Endodermal cell (in vitro differentiated cells): Measurements from ENCODE around the gene TNS3. TPM values are rescaled to one million over a fixed set of nuclear protein-coding genes. Genes with fewer than 3 reads are reported as not detected.

Source experiments
- DNase-seq: peaks from one replicate; pipeline ENCODE4 v3.0.0-alpha.2; 2017
- H3K27ac ChIP-seq: 2 replicates; pipeline ENCODE4 v1.5.1; 2013; ENCODE audit warnings: mild to moderate bottlenecking, low read depth, low read length, moderate library complexity
- H3K27me3 ChIP-seq: 2 replicates; pipeline ENCODE4 v1.6.1; 2013; ENCODE audit warnings: mild to moderate bottlenecking, low read length, moderate library complexity; ENCODE audit not compliant: insufficient read depth, control insufficient read depth, poor library complexity, severe bottlenecking
- H3K36me3 ChIP-seq: 2 replicates; pipeline ENCODE4 v1.7.0; 2013; ENCODE audit warnings: mild to moderate bottlenecking, low read length, moderate library complexity; ENCODE audit not compliant: control insufficient read depth, insufficient read depth
- H3K4me1 ChIP-seq: one replicate; pipeline ENCODE4 v1.7.0; 2013; ENCODE audit warnings: low read length; ENCODE audit not compliant: control insufficient read depth, insufficient read depth
- H3K4me3 ChIP-seq: 2 replicates; pipeline ENCODE4 v1.5.1; 2013; ENCODE audit warnings: mild to moderate bottlenecking, low read length, moderate library complexity
- H3K9ac ChIP-seq: 2 replicates; pipeline ENCODE4 v1.6.1; 2013; ENCODE audit warnings: mild to moderate bottlenecking, low read length, moderate library complexity; ENCODE audit not compliant: poor library complexity, severe bottlenecking; ENCODE audit errors: extremely low read depth
- H3K9me3 ChIP-seq: 2 replicates; pipeline ENCODE4 v1.6.1; 2013; ENCODE audit warnings: mild to moderate bottlenecking, low read length, moderate library complexity; ENCODE audit not compliant: control insufficient read depth
- H3K27ac Mint-ChIP-seq: 2 replicates; pipeline ENCODE4 v1.8.0; 2020; ENCODE audit warnings: mixed read lengths
- H3K27me3 Mint-ChIP-seq: 2 replicates; pipeline ENCODE4 v1.8.0; 2021; ENCODE audit warnings: mild to moderate bottlenecking, mixed read lengths; ENCODE audit not compliant: insufficient read depth
- H3K36me3 Mint-ChIP-seq: 2 replicates; pipeline ENCODE4 v1.8.0; 2020; ENCODE audit warnings: low read depth, mixed read lengths
- H3K4me1 Mint-ChIP-seq: 2 replicates; pipeline ENCODE4 v1.8.0; 2020; ENCODE audit warnings: mixed read lengths
- H3K4me3 Mint-ChIP-seq: 2 replicates; pipeline ENCODE4 v1.8.0; 2020; ENCODE audit warnings: mild to moderate bottlenecking, moderate library complexity, mixed read lengths
- H3K9me3 Mint-ChIP-seq: 2 replicates; pipeline ENCODE4 v1.8.0; 2020; ENCODE audit warnings: mild to moderate bottlenecking, mixed read lengths
- CTCF ChIP-seq: fragments of 200-600 bp; sonication (generic); conservative IDR thresholded peaks from 2 replicates; pipeline ENCODE4 v1.5.0; 2021; ENCODE audit warnings: antibody characterized with exemption, mild to moderate bottlenecking
- WGBS, 2 experiments: methylation state at CpG; one replicate each; pipeline versions ENCODE4 v1.1.5 to v1.1.7; 2013; ENCODE audit warnings: missing lambda C conversion rate in 2 of 2, mixed read lengths in 1 of 2; ENCODE audit not compliant: insufficient coverage in 1 of 2, insufficient read length in 1 of 2; 5-methylcytosine and 5-hydroxymethylcytosine counted together
- total RNA-seq, 2 donors: library from RNA; stranded (reverse); fragmentation: NEBNext Ultra II Directional in 1 of 2; extraction: Animal tissue kit (Norgen Biotek cat#: 25700) in 1 of 2; gene quantifications; 2 replicates in 1 of 2; 3 replicates in 1 of 2; pipeline ENCODE4 v1.2.1, GENCODE V29; 2021

Gene TNS3
- total RNA-seq, 2 donors from 2014 or later = 33.8 to 38.5 TPM

- 93 to 94% methylated on average over 6 to 12 of the region's 12 CpGs for WGBS, 2 experiments
- Mint-ChIP-seq H3K36me3 (peaks cover 3% of the 10 kb centered on the region), H3K27ac (peak overlapping the region; percentile 38), H3K4me3 (no peak overlapping the region), H3K27me3 (no peaks in the 10 kb centered on the region), H3K9me3 (no peaks in the 10 kb centered on the region), H3K4me1 (peaks cover 48% of the 10 kb centered on the region)
- no peak for DNase-seq
- Histone ChIP-seq H3K27ac (peak overlapping the region; percentile 36), H3K9me3 (no peaks in the 10 kb centered on the region), H3K4me3 (no peak overlapping the region), H3K36me3 (no peaks in the 10 kb centered on the region), H3K9ac (no peak overlapping the region), H3K4me1 (peaks cover 4% of the 10 kb centered on the region), H3K27me3 (no peaks in the 10 kb centered on the region)
- no peak for TF ChIP-seq CTCF
These were observed 84.4 kb downstream of the TNS3 start for GRCh38 chr7:47497367-47498096.

GRCh38 chr7:47496666-47497065 is 85.2 kb downstream of the TNS3 start:
- no peak for TF ChIP-seq CTCF
- no peaks in the 10 kb centered on the region for H3K9me3 ChIP-seq
- Mint-ChIP-seq H3K4me1 (peaks cover 44% of the 10 kb centered on the region), H3K27ac (no peak overlapping the region), H3K27me3 (no peaks in the 10 kb centered on the region), H3K9me3 (no peaks in the 10 kb centered on the region), H3K36me3 (peaks cover 3% of the 10 kb centered on the region), H3K4me3 (no peak overlapping the region)
- no peaks in the 10 kb centered on the region for H3K36me3 ChIP-seq
- no peak overlapping the region for H3K9ac ChIP-seq
- H3K27me3 ChIP-seq = no peaks in the 10 kb centered on the region
- peaks cover 4% of the 10 kb centered on the region for H3K4me1 ChIP-seq
- H3K27ac ChIP-seq = no peak overlapping the region
- H3K4me3 ChIP-seq = no peak overlapping the region
- WGBS, 2 experiments = 90 to 93% methylated on average over 5 to 7 of the region's 7 CpGs
- DNase-seq = no peak

DNA sequence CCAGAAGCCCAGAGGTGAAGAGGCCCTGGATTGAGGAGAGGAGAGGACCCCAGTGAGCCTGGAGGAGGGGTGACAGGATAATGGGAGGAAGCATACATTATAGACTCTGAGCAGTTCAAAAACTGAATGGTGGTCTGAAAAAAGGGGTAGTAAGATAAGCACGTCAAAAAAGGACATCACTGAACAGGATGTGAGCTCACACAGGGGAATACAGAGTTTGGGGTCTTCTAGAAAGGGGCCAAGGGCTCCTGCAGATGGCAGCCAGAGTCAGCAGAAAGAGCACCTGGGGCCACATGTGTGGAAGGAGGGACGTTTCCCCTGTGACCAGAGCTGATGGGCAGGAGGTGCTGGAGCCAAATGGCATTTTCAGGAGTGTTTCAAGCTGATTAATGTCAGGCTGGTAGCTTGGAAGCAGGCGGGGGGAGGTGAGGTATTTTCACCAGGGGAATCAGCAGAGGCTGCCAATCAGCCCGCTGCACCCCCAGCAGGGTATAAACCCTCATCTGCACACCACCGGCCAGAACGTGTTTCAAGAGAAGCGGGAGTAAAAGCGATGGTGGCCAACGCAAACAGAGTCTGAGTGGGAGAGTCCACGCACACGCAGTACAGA is 85.8 kb downstream of the TNS3 start:
- Histone ChIP-seq H3K9me3 (no peaks in the 10 kb centered on the region), H3K27ac (no peak overlapping the region), H3K9ac (no peak overlapping the region), H3K4me1 (peaks cover 4% of the 10 kb centered on the region), H3K36me3 (no peaks in the 10 kb centered on the region), H3K27me3 (no peaks in the 10 kb centered on the region), H3K4me3 (no peak overlapping the region)
- Mint-ChIP-seq H3K27me3 (no peaks in the 10 kb centered on the region), H3K36me3 (peaks cover 3% of the 10 kb centered on the region), H3K9me3 (no peaks in the 10 kb centered on the region), H3K27ac (no peak overlapping the region), H3K4me1 (peaks cover 41% of the 10 kb centered on the region), H3K4me3 (no peak overlapping the region)
- WGBS, 2 experiments = 87 to 90% methylated on average over 8 to 11 of the region's 11 CpGs
- no peak for DNase-seq
- TF ChIP-seq CTCF = no peak
